Duodenal mucosa (tissue), 2 donors: Measurements from ENCODE around the gene DES.

Experiments
- H3K27ac ChIP-seq: one replicate; pipeline ENCODE4 v1.7.0; 2013; ENCODE audit warnings: low read depth, low read length
- H3K27me3 ChIP-seq, 2 donors: one replicate each; pipeline ENCODE4 v1.7.0; 2013; ENCODE audit warnings: low read length in 2 of 2, control low read depth in 1 of 2; ENCODE audit not compliant: insufficient read depth in 2 of 2, control insufficient read depth in 1 of 2
- H3K36me3 ChIP-seq, 2 donors: one replicate each; pipeline ENCODE4 v1.7.0; 2013; ENCODE audit warnings: low read length in 2 of 2, control low read depth in 1 of 2; ENCODE audit not compliant: insufficient read depth in 2 of 2, control insufficient read depth in 1 of 2
- H3K4me1 ChIP-seq, 2 donors: one replicate each; pipeline ENCODE4 v1.7.0; 2013; ENCODE audit warnings: low read length in 2 of 2, control low read depth in 1 of 2; ENCODE audit not compliant: insufficient read depth in 2 of 2, control insufficient read depth in 1 of 2
- H3K4me3 ChIP-seq, 2 donors: one replicate each; pipeline ENCODE4 v1.7.0; 2013; ENCODE audit warnings: low read length in 2 of 2, low read depth in 1 of 2
- H3K9ac ChIP-seq, 2 donors: one replicate each; pipeline ENCODE4 v1.7.0; 2013; ENCODE audit warnings: low read length in 2 of 2, low read depth in 1 of 2
- H3K9me3 ChIP-seq, 2 donors: one replicate each; pipeline ENCODE4 v1.7.0; 2013; ENCODE audit warnings: low read length in 2 of 2, control low read depth in 1 of 2; ENCODE audit not compliant: control insufficient read depth in 1 of 2

DES gene

GRCh38 chr2:219472629-219473187 is 54.5 kb downstream of the DES start:
- no peak overlapping the region for H3K9ac ChIP-seq
- H3K27ac ChIP-seq = no peak overlapping the region
- no peak overlapping the region for H3K4me3 ChIP-seq
- H3K27me3 ChIP-seq = no peaks in the 10 kb centered on the region
- H3K4me1 ChIP-seq = no peaks in the 10 kb centered on the region
- no peaks in the 10 kb centered on the region for H3K36me3 ChIP-seq
- no peaks in the 10 kb centered on the region for H3K9me3 ChIP-seq

DNA sequence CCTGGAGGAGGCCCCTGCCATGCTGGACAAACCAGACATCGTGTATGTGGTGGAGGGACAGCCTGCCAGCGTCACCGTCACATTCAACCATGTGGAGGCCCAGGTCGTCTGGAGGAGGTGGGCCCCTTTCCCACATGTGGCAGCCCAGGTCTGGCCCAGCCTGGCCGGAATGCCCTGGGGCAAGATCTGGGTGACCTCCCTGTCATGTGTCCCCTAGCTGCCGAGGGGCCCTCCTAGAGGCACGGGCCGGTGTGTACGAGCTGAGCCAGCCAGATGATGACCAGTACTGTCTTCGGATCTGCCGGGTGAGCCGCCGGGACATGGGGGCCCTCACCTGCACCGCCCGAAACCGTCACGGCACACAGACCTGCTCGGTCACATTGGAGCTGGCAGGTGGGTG is 55.3 kb downstream of the DES start:
- Histone ChIP-seq H3K9me3 (no peaks in the 10 kb centered on the region), H3K4me3 (no peak overlapping the region), H3K9ac (no peak overlapping the region), H3K36me3 (no peaks in the 10 kb centered on the region), H3K27ac (no peak overlapping the region), H3K4me1 (no peaks in the 10 kb centered on the region), H3K27me3 (no peaks in the 10 kb centered on the region)

GRCh38 chr2:219474285-219475060 is 56.3 kb downstream of the DES start:
- H3K27ac ChIP-seq = no peak overlapping the region
- H3K36me3 ChIP-seq = no peaks in the 10 kb centered on the region
- H3K4me3 ChIP-seq = no peak overlapping the region
- H3K27me3 ChIP-seq = no peaks in the 10 kb centered on the region
- H3K4me1 ChIP-seq = no peaks in the 10 kb centered on the region
- H3K9ac ChIP-seq = no peak overlapping the region
- no peaks in the 10 kb centered on the region for H3K9me3 ChIP-seq

- Histone ChIP-seq H3K36me3 (no peaks in the 10 kb centered on the region), H3K9me3 (no peaks in the 10 kb centered on the region), H3K27me3 (no peaks in the 10 kb centered on the region), H3K4me1 (no peaks in the 10 kb centered on the region), H3K9ac (no peak overlapping the region), H3K27ac (no peak overlapping the region), H3K4me3 (no peak overlapping the region)
Observed at GRCh38 chr2:219475278-219475677, 57.1 kb downstream of the DES start.

GRCh38 chr2:219475697-219476651 is 57.8 kb downstream of the DES start:
- Histone ChIP-seq H3K9me3 (no peaks in the 10 kb centered on the region), H3K4me1 (no peaks in the 10 kb centered on the region), H3K27ac (no peak overlapping the region), H3K36me3 (no peaks in the 10 kb centered on the region), H3K9ac (no peak overlapping the region), H3K4me3 (no peak overlapping the region), H3K27me3 (peaks cover 0 to 4% of the 10 kb centered on the region in 2 donors)
